GM19395 (cell line): ENCODE measurements around the gene IVD.
A peak's percentile ranks its signal among the peaks of the same experiment; 100 is the strongest.

Experiments used
- ATAC-seq: cut with Tn5 transposase; IDR thresholded peaks from one replicate; pipeline ENCODE4 v1.9.1; 2021; ENCODE audit warnings: mild to moderate bottlenecking, moderate library complexity; ENCODE audit not compliant: unreplicated experiment

IVD gene

GRCh38 chr15:40413036-40413435 lies 7.4 kb downstream of the IVD start:
- no peak for ATAC-seq

- no peak for ATAC-seq
Measured at GRCh38 chr15:40414816-40415215, 9.2 kb downstream of the IVD start.

DNA sequence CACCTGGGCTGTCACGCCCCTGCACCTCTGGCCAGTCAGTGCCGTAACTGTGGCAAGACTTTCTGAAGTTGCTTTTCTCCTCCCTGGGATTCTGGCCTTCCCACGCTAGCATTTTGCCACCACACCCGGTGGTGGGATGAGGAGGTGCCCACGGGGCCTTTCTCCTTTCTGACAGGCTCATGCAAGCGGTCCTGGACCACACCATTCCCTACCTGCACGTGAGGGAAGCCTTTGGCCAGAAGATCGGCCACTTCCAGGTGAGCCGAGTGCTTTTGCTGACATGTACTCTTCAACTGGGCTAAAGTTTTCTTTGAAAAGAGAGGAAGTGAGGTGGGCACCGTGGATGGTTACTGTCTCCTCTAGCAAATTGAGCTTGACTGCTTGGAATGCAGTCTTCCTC lies 9.6 kb downstream of the IVD start:
- no peak for ATAC-seq

DNA sequence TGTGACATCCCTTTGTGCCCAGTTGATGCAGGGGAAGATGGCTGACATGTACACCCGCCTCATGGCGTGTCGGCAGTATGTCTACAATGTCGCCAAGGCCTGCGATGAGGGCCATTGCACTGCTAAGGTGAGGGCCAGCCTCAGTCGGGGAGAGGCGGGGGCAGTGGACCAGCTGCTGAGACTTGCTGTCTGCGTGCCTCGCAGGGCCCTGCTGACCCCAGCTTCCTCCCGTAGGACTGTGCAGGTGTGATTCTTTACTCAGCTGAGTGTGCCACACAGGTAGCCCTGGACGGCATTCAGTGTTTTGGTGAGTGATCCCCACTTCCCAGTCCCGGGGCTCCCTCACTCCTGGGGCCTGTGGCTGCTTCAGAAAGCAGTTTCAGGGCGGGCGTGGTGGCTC lies 10.5 kb downstream of the IVD start:
- no peak for ATAC-seq

GRCh38 chr15:40418126-40418525 lies 12.5 kb downstream of the IVD start:
- ATAC-seq, result no peak

DNA sequence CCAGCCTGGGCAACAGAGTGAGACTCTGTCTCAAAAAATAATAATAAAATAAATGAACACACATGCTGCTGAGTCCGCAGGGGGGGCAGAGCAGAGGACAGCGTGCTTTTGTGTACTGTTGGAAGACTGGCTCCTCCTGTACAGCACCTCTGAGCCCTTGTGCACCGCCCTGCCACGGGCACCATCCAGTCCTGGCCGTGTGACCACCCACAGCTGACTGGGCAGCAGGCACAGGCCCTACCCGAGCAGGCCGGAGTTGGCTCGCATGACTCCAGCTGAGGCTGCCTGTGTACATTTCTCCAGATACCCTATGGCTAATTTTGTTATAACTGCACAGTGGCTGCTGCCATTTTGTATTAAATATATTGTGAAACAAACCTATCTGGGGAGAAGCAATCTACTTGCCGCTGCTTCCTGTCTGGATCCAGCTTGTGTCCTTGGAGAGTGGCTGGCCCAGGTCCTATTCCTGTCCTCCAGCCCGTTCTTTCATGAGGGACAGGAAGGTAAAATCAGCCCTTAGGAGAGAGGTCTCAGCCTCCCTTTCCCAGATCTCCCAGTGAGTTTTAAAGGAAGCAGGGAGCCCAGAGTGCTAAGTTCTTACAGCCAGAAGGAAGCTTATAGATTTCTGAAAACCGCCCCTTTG lies 14.6 kb downstream of the IVD start:
- no peak for ATAC-seq

DNA sequence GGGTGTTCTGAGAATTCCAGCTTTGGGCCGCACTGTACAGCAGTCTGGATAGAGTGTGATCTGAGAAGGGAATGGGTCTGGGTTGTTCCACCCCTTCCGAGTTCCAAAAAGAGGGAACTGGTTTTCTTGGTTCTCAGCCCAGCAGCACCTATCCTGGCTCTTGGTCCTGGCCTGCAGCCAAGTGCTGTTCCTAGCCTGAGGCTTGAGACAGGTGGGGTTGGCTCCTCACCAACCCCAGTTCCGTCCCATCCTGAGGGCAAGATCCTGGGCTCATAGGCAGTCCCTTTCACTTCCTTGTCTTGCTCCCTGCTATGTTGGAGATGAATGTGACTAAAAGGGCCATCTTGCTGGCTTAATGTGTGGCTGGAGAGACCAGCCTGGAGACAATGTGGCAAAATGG lies 15.2 kb downstream of the IVD start:
- no peak for ATAC-seq

DNA sequence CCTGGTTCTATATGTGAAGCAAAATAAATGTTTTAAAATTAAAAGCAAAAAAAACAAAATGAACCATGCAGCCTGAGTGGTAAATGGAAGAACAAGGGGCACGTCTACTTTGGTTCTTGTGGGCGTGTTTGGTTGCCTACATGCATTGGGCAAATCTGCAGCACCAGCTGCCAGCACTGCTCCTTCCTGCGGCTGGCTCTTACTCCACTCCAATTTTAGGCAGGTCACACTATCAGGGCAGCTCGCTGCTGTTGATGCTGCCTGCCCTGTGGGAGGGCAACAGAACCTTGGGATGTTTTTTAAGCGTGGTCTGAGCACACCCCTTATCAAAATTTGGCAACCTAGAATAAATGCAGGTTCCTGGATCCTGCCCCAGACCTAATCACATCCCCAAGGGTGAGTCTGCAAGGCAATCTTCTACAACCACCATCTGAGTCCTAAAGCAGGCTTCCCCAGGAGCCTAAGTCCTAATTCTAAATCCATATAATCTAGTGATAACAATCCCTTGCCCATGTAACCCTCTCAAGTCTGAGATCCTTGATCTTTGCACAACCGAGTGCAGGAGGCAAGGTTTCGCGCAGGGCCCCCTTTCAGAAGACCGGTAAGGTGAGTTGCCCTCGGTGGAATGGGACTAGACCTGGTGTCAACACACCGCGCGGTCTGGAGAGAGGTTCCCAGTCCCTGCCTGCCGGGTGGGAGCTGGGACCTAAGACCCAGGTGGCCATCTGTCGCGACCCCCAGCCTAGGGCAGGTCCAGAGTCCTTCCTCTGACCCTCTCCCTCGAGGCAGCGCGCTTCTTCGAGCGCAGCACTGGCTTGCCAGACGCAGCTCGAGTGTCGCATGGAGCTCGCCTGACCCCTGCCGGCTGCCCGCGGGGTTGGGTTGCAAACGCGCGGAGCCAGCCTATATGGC lies 15.9 kb downstream of the IVD start:
- peak; percentile 78 for ATAC-seq

DNA sequence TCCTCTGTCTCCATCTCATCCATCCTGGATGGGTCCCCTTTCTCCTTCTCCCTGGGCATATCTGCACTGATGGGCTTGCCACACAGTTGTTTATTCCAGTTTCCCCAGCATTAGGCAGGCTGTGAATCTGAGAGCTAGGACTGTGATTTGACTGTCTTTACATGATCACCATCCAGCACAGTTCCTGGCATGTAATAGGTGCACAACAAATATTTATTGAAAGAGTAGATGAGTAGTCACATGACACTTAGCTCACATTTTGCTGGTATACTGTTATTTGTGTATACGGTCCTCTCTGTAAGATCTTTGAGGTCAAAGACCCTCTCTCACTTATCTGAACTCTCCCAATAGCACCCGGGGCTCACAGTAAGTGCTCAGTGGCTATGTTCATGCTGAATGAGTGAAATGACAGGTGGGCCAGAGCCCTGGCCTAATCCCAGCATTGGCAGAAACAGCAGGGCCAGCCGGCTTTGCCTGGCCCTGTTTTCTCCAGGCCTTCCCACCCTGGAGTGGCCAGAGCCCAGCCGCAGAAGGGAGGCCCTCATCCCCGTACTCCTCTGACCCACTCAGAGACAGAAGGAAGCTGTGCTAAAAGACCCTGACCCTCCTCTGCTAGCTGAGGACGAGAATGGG lies 19.0 kb downstream of the IVD start:
- no peak for ATAC-seq

- no peak for ATAC-seq
Measured at GRCh38 chr15:40425681-40426080, 20.1 kb downstream of the IVD start.

- ATAC-seq, result no peak
Measured at GRCh38 chr15:40427188-40427587, 21.6 kb downstream of the IVD start.

DNA sequence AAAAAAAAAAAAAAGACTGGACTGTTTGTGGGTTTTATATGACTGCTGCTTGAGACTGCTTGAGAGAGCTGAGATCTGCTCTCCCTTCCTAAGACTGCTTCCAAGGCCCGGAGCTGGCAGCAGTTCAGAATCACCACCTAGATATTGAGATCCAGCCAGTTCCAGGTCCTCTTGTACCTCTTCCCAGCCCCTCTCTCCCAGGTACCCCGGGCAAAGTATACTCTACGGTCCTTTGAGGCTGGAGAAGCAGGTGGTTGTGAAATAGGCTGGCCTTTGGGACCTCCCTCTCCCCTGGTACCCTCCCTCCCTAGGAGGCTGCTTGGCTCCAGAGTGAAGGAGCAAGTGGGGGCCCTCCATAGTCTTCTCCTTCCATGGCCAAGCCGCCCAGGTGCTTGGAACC lies 22.6 kb downstream of the IVD start:
- no peak for ATAC-seq

DNA sequence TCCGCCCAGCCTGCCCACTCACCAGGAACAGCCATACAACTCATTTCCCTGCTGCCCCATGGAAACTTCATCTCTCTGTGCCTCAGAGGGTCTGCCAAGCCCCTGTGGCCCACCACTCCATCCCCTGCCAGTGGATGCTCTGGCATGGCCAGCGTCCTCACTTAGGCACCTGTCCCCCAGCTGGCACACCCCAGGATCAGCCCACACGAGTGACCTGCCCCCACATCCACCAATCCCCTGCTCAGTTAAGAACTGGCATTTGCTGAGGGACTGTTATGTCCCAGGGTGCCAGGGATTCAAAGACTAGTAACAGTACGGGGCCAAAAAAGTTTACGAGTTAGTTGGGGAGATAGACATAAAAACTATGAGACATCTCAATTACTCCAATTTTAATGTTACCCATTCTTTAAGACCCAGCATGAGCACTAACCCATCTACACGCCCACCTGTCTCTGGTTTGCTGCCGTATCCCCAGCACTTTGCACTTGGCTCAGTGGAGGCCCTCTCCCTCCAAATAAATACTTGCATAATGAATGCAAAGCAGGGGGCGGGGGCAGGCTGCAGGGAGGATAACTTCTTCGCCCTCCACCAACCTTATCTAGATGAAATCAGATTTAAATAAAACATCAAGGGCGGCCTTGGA lies 23.6 kb downstream of the IVD start:
- ATAC-seq, result no peak

GRCh38 chr15:40430271-40430805 lies 24.7 kb downstream of the IVD start:
- no peak for ATAC-seq

DNA sequence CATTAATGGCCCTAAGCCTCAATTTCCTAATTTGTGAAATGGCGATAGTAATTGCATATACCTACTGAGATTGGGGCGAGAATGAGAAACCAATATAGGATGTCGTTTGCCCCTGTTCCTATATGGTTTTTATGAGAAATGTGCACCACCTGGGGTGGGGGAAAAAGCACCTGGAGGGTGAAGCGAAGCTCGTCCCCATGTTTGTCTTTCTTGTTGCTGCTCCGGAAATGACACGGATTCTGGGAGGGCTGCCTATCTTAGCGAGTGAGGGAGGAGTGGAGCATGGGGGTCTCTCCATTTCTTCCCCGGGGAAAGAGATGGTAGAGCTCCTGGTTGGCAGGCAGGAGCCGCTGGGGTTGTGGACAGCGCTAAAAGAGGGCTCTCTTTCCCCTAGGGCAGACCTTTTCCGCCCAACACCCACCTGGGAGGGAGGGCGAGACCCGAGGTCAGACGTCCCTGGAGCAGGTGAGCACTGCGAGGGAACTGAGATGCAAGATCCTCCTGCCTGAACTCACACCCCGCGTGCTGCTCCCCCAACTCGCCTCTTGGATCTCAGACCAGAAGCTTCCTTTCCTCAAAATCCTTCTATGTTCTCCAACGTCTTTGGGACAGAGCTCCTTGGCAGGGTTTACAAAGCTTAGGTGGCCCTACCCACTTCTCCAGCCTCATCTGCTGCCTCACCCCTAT lies 29.6 kb downstream of the IVD start:
- ATAC-seq, result no peak

DNA sequence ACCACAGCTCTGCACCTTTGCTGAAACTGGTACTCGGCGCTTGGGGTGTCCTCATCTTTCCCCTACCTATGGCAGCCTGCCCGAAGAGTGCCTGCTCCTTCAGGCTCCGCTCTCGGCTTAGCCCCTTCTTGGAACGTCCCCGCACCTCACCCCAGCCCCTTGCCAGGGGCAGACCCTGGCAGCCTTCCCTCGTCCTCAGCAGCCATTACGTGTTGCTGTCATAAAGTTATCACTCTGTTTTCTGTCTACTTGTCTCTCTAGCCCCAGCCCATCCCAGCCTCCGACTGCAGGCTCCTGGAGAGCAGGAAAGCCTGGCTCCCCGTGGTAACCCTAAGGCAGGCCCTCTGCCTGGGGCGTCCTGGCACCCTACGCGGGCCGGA lies 30.1 kb downstream of the IVD start:
- no peak for ATAC-seq

DNA sequence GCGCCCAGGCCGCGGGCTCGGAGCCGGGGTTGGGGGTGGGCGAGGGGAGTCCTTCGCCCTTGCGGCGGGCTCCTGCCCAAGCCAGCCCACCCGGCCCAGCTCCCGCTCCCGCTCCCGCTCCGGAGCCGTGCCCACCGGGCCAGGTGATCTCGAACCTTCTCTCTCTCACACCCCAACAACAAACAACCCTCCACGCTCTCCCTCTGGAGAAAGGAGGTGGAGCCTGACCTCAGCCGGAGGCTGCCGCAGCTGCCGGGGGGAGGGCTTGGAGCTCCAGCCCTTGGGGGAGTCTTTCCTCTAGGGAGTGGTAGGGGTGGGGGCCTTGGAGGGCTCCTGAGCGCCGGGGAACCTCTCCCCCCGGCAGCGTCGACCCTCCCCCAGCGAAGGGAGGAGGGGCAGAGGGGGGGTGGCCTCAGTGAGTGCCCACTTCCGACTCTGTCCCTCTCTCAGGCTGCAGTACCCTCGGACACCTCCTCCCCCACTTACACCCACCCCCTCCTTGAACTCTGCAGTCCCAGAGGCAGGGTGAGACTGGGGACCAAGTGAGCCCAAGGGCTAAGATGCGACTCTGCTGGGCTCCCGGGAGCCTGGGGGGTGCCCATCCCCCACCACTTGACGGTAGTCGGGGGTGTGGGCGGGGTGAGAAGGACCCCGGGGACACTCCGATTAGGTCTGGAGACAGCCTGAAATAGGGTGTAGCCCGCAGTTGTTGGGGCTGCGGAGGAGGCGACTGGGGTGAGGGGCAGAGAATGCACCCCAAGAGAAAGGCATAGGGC lies 30.7 kb downstream of the IVD start:
- ATAC-seq, result no peak

DNA sequence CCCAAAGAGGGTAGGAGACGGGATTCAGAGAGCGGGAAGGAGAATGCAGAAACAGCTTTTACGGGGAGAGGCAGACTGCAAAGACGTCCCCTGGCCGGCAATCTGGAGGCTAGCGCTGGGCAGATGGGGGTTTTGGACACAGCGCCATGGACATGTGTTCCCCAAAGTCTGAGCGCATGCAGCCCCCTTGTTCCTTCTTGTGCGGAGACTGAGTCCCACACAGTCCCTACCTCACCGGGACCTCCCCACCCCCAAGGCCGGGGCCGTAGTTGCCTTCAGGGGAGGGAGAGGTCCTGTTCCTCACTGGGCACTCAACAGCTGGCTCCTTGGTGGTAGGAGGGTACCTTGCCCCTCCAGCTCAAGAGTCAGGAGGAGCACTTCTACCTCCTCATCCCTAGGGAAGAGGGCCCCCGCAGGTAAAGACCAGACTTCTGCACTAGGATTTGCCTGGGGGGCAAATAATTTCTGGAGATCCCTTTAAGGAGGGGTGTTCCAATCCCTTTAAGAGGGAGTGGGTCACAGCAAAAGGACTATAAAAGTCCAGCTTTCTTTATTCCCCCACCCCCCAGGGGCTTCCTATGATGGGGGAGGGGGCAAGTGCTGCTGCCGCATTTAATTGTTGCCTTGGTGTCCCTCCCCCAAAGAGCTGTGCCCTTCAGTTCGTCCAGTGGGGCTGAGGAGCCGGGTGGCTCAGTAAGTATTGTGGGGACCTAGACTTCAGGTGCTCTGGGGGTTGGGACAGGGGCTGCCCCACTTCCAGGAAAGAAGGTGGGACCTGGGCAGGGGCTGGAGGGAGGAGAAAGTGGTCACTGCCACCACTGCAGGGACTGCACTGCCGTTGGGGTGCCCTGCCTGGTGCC lies 31.5 kb downstream of the IVD start:
- ATAC-seq, result no peak
